AG04449 (cell line): ENCODE results near the gene PERM1.
"Not testable (repeated sequence)": the region's sequence is repeated elsewhere in the genome, so short reads cannot be mapped to it uniquely, and the experiment has no call there.

Source experiments
- CTCF ChIA-PET: fragments of 350-600 bp; formaldehyde crosslinking; extraction: SDS; loops from one replicate; lab custom pipeline; 2021; ENCODE audit warnings: antibody characterized with exemption; lab: Yijun Ruan, JAX
- POLR2A ChIA-PET: fragments of 400-600, 350-600 bp; formaldehyde crosslinking; extraction: SDS; loops from one replicate; lab custom pipeline; 2020; ENCODE audit warnings: antibody characterized with exemption, inconsistent platforms; lab: Yijun Ruan, JAX
- DNase-seq: peaks from one replicate; pipeline ENCODE4 v3.0.0-alpha.2; 2010; ENCODE audit warnings: low read depth, low spot score
- H3K4me3 ChIP-seq: 2 replicates; pipeline ENCODE4 v1.5.1; 2011; ENCODE audit warnings: low read depth, mild to moderate bottlenecking, control low read depth, low read length
- TF ChIP-seq, protein P1 (sequence below): IDR thresholded peaks from one replicate; pipeline ENCODE4 v1.5.1; 2011; ENCODE audit warnings: mild to moderate bottlenecking, moderate library complexity, low read length, control low read depth, inconsistent platforms; ENCODE audit not compliant: insufficient read depth; ENCODE audit errors: missing control alignments

The PERM1 gene

GRCh38 chr1:951364-951763 is 30.5 kb downstream of the PERM1 start:
- POLR2A ChIA-PET: no interaction called here
- CTCF ChIA-PET: interaction anchor here (1.5 to 2.2 kb wide), 3 partner anchors 11 to 48 kb away, joined by 6 to 9 read pairs (median 7); no protein-coding TSS in a partner anchor
- TF ChIP-seq, protein P1, sequence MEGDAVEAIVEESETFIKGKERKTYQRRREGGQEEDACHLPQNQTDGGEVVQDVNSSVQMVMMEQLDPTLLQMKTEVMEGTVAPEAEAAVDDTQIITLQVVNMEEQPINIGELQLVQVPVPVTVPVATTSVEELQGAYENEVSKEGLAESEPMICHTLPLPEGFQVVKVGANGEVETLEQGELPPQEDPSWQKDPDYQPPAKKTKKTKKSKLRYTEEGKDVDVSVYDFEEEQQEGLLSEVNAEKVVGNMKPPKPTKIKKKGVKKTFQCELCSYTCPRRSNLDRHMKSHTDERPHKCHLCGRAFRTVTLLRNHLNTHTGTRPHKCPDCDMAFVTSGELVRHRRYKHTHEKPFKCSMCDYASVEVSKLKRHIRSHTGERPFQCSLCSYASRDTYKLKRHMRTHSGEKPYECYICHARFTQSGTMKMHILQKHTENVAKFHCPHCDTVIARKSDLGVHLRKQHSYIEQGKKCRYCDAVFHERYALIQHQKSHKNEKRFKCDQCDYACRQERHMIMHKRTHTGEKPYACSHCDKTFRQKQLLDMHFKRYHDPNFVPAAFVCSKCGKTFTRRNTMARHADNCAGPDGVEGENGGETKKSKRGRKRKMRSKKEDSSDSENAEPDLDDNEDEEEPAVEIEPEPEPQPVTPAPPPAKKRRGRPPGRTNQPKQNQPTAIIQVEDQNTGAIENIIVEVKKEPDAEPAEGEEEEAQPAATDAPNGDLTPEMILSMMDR: peak; percentile 48
- no peak for DNase-seq
- no peak overlapping the region for H3K4me3 ChIP-seq

GRCh38 chr1:950881-951280 is 31.0 kb downstream of the PERM1 start:
- CTCF ChIA-PET: no interaction called here
- POLR2A ChIA-PET: no interaction called here
- no peak for DNase-seq
- TF ChIP-seq, protein P1: no peak
- H3K4me3 ChIP-seq: no peak overlapping the region

GRCh38 chr1:950268-950667 is 31.6 kb downstream of the PERM1 start:
- no peak for DNase-seq
- ChIA-PET POLR2A (no interaction called here), CTCF (interaction anchor here (1.0 kb wide), 1 partner anchor 34 kb away, joined by 3 read pairs; no protein-coding TSS in a partner anchor)
- TF ChIP-seq, protein P1: no peak
- H3K4me3 ChIP-seq: no peak overlapping the region

GRCh38 chr1:947958-948357 is 33.9 kb downstream of the PERM1 start:
- CTCF ChIA-PET: no interaction called here

DNA sequence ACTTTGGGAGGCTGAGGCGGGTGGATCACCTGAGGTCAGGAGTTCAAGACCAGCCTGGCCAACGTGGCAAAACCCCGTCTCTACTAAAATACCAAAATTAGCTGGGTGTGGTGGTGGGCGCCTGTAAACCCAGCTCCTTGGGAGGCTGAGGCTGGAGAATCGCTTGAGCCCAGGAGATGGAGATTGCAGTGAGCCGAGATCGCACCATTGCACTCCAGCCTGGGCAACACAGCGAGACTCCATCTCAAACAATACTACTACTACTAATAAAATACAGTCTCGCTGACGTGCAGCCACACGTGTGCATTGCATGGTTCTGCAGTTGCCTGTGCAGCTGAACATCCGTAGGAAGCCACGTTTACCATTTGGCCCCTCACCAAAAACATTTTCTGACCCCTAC is 35.1 kb downstream of the PERM1 start:
- H3K4me3 ChIP-seq, DNase-seq, POLR2A ChIA-PET: not testable (repeated sequence)
- CTCF ChIA-PET: interaction anchor here (0.7 to 2.8 kb wide), 3 partner anchors 9 to 42 kb away, joined by 3 to 9 read pairs (median 3); no protein-coding TSS in a partner anchor

More at GRCh38 chr1:947958-948357, 33.9 kb downstream of the PERM1 start:
- no peak overlapping the region for H3K4me3 ChIP-seq
- TF ChIP-seq, protein P1: no peak
- DNase-seq: no peak
- POLR2A ChIA-PET: no interaction called here

- DNase-seq: no peak
- ChIA-PET CTCF (interaction anchor here (0.7 to 2.8 kb wide), 3 partner anchors 8 to 41 kb away, joined by 3 to 9 read pairs (median 3); no protein-coding TSS in a partner anchor), POLR2A (interaction anchor here (0.7 kb wide), 1 partner anchor 38 kb away, joined by 3 read pairs; no protein-coding TSS in a partner anchor)
- TF ChIP-seq, protein P1: no peak
- no peak overlapping the region for H3K4me3 ChIP-seq
These were observed 36.0 kb downstream of the PERM1 start for GRCh38 chr1:945688-946556.
